Tibial nerve (tissue), 4 donors: ENCODE data around the gene ZBTB33.

ENCODE experiments used
- EP300 ChIP-seq, 2 donors: sonication (generic); formaldehyde crosslinking; IDR thresholded peaks; one replicate each; pipeline ENCODE4 v1.6.1; 2017; ENCODE audit warnings: antibody characterized with exemption in 2 of 2, mild to moderate bottlenecking in 1 of 2
- POLR2A ChIP-seq, 2 donors: fragments of 450-650 bp; IDR thresholded peaks; one replicate each; pipeline ENCODE4 v1.6.1; 2017; ENCODE audit warnings: antibody characterized with exemption in 2 of 2, mild to moderate bottlenecking in 2 of 2, moderate library complexity in 2 of 2
- TF ChIP-seq, protein P1 (sequence below), 5 experiments: fragments of 200-600 bp in 3 of 5; fragments of 450-650 bp in 2 of 5; sonication (generic) in 3 of 5; IDR thresholded peaks; one replicate each; pipeline ENCODE4 v1.5.1; 2016 to 2019; ENCODE audit warnings: antibody characterized with exemption in 5 of 5, mild to moderate bottlenecking in 3 of 5, moderate library complexity in 2 of 5

DNA sequence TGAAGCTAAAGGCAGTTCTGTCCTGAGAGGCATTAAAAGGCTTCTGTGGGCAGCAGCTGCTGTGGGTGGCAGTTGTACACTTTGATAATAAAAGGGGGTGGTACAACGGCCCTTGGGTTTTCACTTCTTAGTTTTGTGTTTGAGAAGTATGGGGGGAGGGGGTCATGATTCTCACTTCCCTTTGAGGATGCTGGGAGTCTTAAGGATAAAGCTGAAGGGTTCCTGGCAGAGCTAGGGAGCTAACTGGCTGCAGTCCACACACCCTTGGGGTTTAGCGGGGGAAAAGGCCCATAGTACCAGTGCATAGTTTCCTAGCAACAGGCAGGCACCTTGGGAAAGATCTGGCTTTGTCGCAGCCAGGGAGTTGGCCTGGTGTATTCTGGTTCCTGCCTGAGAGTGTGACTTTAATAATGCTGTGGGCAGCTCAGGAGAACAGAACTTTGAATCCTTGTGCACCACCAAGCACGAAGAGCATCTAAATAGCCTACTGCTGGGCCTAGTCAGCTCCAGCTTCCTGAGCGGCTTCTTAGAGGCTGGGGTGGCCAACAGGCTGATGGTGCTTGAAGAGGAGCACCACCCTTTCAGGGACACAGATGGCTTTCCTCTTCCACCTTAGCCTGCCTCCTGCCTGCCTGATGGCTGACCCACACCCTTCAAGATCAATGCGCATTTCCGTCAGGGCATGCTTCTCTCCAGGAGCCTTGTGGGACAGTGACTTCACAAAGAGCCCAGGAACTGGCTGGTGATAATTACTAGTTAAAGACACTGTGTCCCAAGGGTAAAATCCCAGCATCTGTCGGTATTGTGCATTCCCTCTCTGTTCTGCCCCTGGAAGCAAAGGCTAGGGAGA is 12.5 kb downstream of the ZBTB33 start:
- TF ChIP-seq, protein P1, sequence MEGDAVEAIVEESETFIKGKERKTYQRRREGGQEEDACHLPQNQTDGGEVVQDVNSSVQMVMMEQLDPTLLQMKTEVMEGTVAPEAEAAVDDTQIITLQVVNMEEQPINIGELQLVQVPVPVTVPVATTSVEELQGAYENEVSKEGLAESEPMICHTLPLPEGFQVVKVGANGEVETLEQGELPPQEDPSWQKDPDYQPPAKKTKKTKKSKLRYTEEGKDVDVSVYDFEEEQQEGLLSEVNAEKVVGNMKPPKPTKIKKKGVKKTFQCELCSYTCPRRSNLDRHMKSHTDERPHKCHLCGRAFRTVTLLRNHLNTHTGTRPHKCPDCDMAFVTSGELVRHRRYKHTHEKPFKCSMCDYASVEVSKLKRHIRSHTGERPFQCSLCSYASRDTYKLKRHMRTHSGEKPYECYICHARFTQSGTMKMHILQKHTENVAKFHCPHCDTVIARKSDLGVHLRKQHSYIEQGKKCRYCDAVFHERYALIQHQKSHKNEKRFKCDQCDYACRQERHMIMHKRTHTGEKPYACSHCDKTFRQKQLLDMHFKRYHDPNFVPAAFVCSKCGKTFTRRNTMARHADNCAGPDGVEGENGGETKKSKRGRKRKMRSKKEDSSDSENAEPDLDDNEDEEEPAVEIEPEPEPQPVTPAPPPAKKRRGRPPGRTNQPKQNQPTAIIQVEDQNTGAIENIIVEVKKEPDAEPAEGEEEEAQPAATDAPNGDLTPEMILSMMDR (IDR thresholded peaks at IDR 0.05): no peak
- TF ChIP-seq POLR2A (IDR thresholded peaks at IDR 0.05) (no peak), EP300 (IDR thresholded peaks at IDR 0.05) (no peak)
